GM12878 (cell line): ENCODE results near the gene TROAP. TPM values are rescaled to one million over a fixed set of nuclear protein-coding genes. Genes with fewer than 3 reads are reported as not detected.

ENCODE experiments used
- ATAC-seq: fragments of 200-7000 bp; cut with Tn5 transposase; 3 replicates; pipeline ENCODE4 v1.9.1; 2020; ENCODE audit warnings: mild to moderate bottlenecking, moderate library complexity
- BruUV-seq: library from RNA; stranded (reverse); fragments of 400-500 nt; replicated peaks from 2 replicates; lab custom pipeline; 2021; lab: Mats Ljungman, UMichigan
- CTCF ChIA-PET: fragments of 300-600 bp; sonication (Branson Sonifier 250); formaldehyde crosslinking; extraction: SDS; loops from one replicate; lab custom pipeline; 2021; ENCODE audit warnings: inconsistent platforms; lab: Yijun Ruan, JAX
- POLR2A ChIA-PET: fragments of 350-600 bp; formaldehyde crosslinking; extraction: SDS; loops from one replicate; lab custom pipeline; 2021; ENCODE audit warnings: inconsistent platforms; lab: Charles Lee
- RAD21 ChIA-PET: fragments of 300-600 bp; sonication (Branson Sonifier 250); formaldehyde crosslinking; loops from one replicate; lab custom pipeline; 2023; ENCODE audit warnings: antibody characterized with exemption; ENCODE audit not compliant: unreplicated experiment; lab: Charles Lee
- SMC1A ChIA-PET: fragments of 300-600 bp; sonication (Branson Sonifier 250); formaldehyde crosslinking; loops from one replicate; lab custom pipeline; 2023; ENCODE audit not compliant: unreplicated experiment, uncharacterized antibody; lab: Charles Lee
- DNase-seq: peaks from one replicate; pipeline ENCODE4 v3.0.0-alpha.2; 2011; ENCODE audit warnings: low read depth, low spot score
- FAIRE-seq: peaks from 3 replicates; lab custom pipeline; 2011; peaks lifted over from hg19 to GRCh38; lab: Jason Lieb, UNC
- H2AFZ ChIP-seq: 2 replicates; pipeline ENCODE4 v1.6.0; 2011; ENCODE audit warnings: low read depth, low read length, control low read depth; ENCODE audit not compliant: control insufficient read depth
- H3K27ac ChIP-seq: 2 replicates; pipeline ENCODE4 v1.5.1; 2011; ENCODE audit warnings: control low read depth; ENCODE audit not compliant: control insufficient read depth, insufficient read depth
- H3K27me3 ChIP-seq, 2 experiments: replicated peaks in 1 of 2; 2 replicates each; pipeline versions ENCODE4 v1.6.0 to v1.6.1; 2011; ENCODE audit warnings: low read length in 1 of 2; ENCODE audit not compliant: control insufficient read depth in 2 of 2, insufficient read depth in 2 of 2
- H3K36me3 ChIP-seq, 2 experiments: 2 replicates each; pipeline ENCODE4 v1.5.1; 2011; ENCODE audit warnings: low read length in 1 of 2; ENCODE audit not compliant: control insufficient read depth in 2 of 2, insufficient read depth in 2 of 2
- H3K4me1 ChIP-seq: 2 replicates; pipeline ENCODE4 v1.6.1; 2011; ENCODE audit warnings: mild to moderate bottlenecking, low read length, moderate library complexity, mixed read lengths; ENCODE audit not compliant: control insufficient read depth, insufficient read depth
- H3K4me2 ChIP-seq: 2 replicates; pipeline ENCODE4 v1.6.0; 2011; ENCODE audit warnings: control low read depth; ENCODE audit not compliant: control insufficient read depth, insufficient read depth
- H3K4me3 ChIP-seq: fragments of 200-600 bp; sonication (generic); 2 replicates; pipeline ENCODE4 v1.5.1; 2016
- H3K79me2 ChIP-seq: 2 replicates; pipeline ENCODE4 v1.6.0; 2011; ENCODE audit warnings: low read length; ENCODE audit not compliant: control insufficient read depth, insufficient read depth
- H3K9ac ChIP-seq: 2 replicates; pipeline ENCODE4 v1.8.0; 2011; ENCODE audit warnings: low read length, control low read depth, mixed read lengths; ENCODE audit not compliant: control insufficient read depth, insufficient read depth
- H3K9me3 ChIP-seq: replicated peaks from 3 replicates; pipeline ENCODE4 v1.5.1; 2011; ENCODE audit warnings: mild to moderate bottlenecking, low read length; ENCODE audit not compliant: control insufficient read depth, insufficient read depth
- H4K20me1 ChIP-seq: 2 replicates; pipeline ENCODE4 v1.6.0; 2011; ENCODE audit not compliant: control insufficient read depth, insufficient read depth
- KDM1A ChIP-seq: fragments of 200-600 bp; sonication (generic); IDR thresholded peaks from 2 replicates; pipeline ENCODE4 v1.6.1; 2016; ENCODE audit warnings: borderline replicate concordance
- SP1 ChIP-seq: IDR thresholded peaks from one replicate; pipeline ENCODE4 v1.6.1; 2011; ENCODE audit warnings: low read depth, low read length
- ZBED1 ChIP-seq: IDR thresholded peaks from 2 replicates; pipeline ENCODE4 v1.6.1; 2016; ENCODE audit warnings: borderline replicate concordance
- WGBS: methylation state at CpG from one replicate; pipeline ENCODE4 v1.1.6; 2016; ENCODE audit warnings: low lambda C conversion rate; ENCODE audit not compliant: insufficient replicate concordance, insufficient coverage; ENCODE audit errors: missing lambda C conversion rate; 5-methylcytosine and 5-hydroxymethylcytosine counted together
- in situ Hi-C: fragments of 300-500 bp; cut with MboI; formaldehyde crosslinking; loops from 9 replicates; pipeline ENCODE4 v1.14.3; 2018; ENCODE audit warnings: mixed read lengths
- intact Hi-C: fragments of 100-400 bp; cut with micrococcal nuclease; formaldehyde crosslinking; loops from one replicate; pipeline ENCODE4 v1.14.2; 2022; ENCODE audit not compliant: unreplicated experiment
- polyA plus RNA-seq, 11 experiments: library from polyadenylated mRNA; depleted of rRNA in 4 of 11; unstranded in 6 of 11; stranded (reverse) in 5 of 11; fragments of >200 nt; fragmentation: Nextera tagmentation in 4 of 11; fragmentation: Illumina TruSeq in 1 of 11; extraction: Ambion mirVana in 4 of 11; extraction: Trizol in 1 of 11; gene quantifications; 1 replicate in 1 of 11; 2 replicates in 10 of 11; pipeline versions ENCODE4 v1.2.1 to v1.2.3, GENCODE V29; 2011 to 2016; ENCODE audit warnings: inconsistent platforms in 2 of 11, missing spikeins in 2 of 11, low read depth in 1 of 11
- total RNA-seq, 4 experiments: library from RNA; depleted of rRNA in 3 of 4; stranded (reverse); fragments of >200 nt in 3 of 4; fragmentation: Illumina TruSeq in 1 of 4; extraction: Trizol in 1 of 4; gene quantifications; 2 replicates each; pipeline versions ENCODE4 v1.2.1 to v1.2.3, GENCODE V29; 2013 to 2021
- TF ChIP-seq, protein P1 (sequence below): fragments of 450-650 bp; IDR thresholded peaks from 2 replicates; pipeline ENCODE4 v1.6.1; 2018; ENCODE audit warnings: mild to moderate bottlenecking, low read depth, moderate library complexity; ENCODE audit not compliant: partially characterized antibody
- TF ChIP-seq, protein P2 (sequence below): fragments of 450-650 bp; conservative IDR thresholded peaks from 2 replicates; pipeline ENCODE4 v1.6.1; 2017; ENCODE audit warnings: mild to moderate bottlenecking, moderate library complexity

TROAP gene
- total and polyA plus RNA-seq, 10 of the 15 experiments (the other 5 are each of a cell fraction or from before 2014, with no cell fraction given) = 26.8 to 93.7 (median 52.6) TPM

DNA sequence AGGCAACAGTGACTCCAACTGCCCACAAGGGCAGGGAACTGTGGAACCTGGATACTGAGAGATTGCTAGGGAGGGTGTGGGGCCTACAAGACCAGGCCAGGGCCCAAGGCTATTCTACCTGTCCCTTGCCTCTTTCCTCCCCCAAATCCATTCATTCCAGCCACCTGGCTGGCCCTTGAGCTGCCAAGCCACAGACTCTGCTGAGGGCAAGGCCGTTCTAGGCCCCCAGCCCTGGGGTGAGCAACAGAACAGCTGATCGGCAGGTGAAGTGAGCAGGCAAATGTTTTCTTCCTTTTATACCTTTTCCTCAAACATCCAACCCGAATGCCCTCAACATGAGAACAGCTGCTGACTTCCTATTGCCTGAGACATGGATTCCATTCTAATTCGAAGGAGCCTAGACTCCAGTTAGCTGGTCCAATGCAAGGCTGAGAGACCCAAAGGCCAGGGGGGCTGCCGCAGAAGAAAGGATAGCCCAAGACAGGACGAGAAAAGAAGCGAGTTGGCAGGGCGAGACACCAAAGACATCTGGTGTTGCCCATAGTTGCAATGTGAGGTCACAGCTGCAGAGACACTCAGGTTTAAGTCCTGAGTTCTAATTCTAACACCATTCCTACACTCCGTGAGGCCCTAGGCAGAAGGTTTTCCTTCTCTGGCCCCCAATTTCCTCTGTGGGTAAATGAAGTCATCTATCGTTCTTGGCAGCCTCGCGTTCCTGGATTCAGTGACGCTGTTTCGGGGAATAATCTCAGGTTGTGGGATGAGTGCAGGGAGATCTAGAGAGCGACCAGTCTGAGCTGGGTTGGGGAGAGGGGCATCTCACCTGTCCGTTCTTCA lies 12.3 kb downstream of the TROAP start:
- in situ Hi-C loops = loop anchor here (5.0 kb wide), 1 partner anchor 48 kb away; no protein-coding TSS in a partner anchor
- BruUV-seq = no TSS peak
- 51% methylated on average over 16 of the region's 16 CpGs for WGBS

More for the DNA sequence above, 12.3 kb downstream of the TROAP start:
- Histone ChIP-seq H3K79me2 (no peaks in the 10 kb centered on the region), H3K36me3 (peaks cover 0 to 3% of the 10 kb centered on the region in 2 experiments; a peak in 2 of 4 replicates), H3K4me2 (no peak overlapping the region), H3K4me3 (no peak overlapping the region), H3K27me3 (peaks cover 11 to 12% of the 10 kb centered on the region in 2 experiments), H4K20me1 (no peaks in the 10 kb centered on the region), H3K9ac (no peak overlapping the region), H2AFZ (no peak overlapping the region), H3K9me3 (no peaks in the 10 kb centered on the region; the same call in 2 of the 3 replicates), H3K27ac (no peak overlapping the region), H3K4me1 (no peaks in the 10 kb centered on the region)
- no peak for FAIRE-seq
- no peak for ATAC-seq
- intact Hi-C loops = no loop called here
- DNase-seq = no peak
- CTCF ChIA-PET = interaction anchor here (0.8 to 4.7 kb wide), 5 partner anchors 12 to 245 kb away, joined by 3 to 25 read pairs (median 4); partner anchors contain the start of gene TROAP
- POLR2A ChIA-PET = interaction anchor here (0.5 kb wide), 1 partner anchor 194 kb away, joined by 5 read pairs; no protein-coding TSS in a partner anchor
- SMC1A ChIA-PET = interaction anchor here (1.3 kb wide), 1 partner anchor 46 kb away, joined by 5 read pairs; no protein-coding TSS in a partner anchor
- no peak for TF ChIP-seq SP1
- TF ChIP-seq ZBED1 = no peak
- TF ChIP-seq, protein P1, sequence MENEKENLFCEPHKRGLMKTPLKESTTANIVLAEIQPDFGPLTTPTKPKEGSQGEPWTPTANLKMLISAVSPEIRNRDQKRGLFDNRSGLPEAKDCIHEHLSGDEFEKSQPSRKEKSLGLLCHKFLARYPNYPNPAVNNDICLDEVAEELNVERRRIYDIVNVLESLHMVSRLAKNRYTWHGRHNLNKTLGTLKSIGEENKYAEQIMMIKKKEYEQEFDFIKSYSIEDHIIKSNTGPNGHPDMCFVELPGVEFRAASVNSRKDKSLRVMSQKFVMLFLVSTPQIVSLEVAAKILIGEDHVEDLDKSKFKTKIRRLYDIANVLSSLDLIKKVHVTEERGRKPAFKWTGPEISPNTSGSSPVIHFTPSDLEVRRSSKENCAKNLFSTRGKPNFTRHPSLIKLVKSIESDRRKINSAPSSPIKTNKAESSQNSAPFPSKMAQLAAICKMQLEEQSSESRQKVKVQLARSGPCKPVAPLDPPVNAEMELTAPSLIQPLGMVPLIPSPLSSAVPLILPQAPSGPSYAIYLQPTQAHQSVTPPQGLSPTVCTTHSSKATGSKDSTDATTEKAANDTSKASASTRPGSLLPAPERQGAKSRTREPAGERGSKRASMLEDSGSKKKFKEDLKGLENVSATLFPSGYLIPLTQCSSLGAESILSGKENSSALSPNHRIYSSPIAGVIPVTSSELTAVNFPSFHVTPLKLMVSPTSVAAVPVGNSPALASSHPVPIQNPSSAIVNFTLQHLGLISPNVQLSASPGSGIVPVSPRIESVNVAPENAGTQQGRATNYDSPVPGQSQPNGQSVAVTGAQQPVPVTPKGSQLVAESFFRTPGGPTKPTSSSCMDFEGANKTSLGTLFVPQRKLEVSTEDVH = no peak
- TF ChIP-seq, protein P2, sequence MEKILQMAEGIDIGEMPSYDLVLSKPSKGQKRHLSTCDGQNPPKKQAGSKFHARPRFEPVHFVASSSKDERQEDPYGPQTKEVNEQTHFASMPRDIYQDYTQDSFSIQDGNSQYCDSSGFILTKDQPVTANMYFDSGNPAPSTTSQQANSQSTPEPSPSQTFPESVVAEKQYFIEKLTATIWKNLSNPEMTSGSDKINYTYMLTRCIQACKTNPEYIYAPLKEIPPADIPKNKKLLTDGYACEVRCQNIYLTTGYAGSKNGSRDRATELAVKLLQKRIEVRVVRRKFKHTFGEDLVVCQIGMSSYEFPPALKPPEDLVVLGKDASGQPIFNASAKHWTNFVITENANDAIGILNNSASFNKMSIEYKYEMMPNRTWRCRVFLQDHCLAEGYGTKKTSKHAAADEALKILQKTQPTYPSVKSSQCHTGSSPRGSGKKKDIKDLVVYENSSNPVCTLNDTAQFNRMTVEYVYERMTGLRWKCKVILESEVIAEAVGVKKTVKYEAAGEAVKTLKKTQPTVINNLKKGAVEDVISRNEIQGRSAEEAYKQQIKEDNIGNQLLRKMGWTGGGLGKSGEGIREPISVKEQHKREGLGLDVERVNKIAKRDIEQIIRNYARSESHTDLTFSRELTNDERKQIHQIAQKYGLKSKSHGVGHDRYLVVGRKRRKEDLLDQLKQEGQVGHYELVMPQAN = no peak
- TF ChIP-seq KDM1A = no peak
- RAD21 ChIA-PET = no interaction called here
